NCI-H2196 treated with DMSO at 0.1 percent for 48 hours (cell line): ENCODE data around the gene FBN1.

Experiments used
- DNase-seq: peaks from one replicate; lab custom pipeline; 2025; ENCODE audit not compliant: unreplicated experiment; lab: John Stamatoyannopoulos, UW

FBN1 gene

DNA sequence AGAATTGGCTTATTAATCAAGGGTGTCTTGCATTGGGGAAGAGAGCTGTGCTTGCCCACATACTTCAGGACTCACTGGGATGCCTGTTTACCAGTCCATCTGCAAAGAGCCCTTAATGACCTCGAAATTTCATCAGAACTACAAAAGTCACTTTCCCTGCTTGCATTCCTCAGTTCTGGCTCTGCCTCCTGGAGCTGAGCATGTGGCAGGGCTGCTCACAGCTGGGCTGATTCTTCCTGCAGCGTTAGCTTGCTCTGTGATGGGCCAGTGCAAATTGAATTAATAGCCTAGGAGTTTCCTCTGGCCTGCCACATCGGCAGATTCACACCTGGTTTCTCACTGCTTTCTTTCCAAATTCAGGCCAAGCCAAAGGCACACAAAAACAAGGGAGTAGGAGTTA is 205.4 kb downstream of the FBN1 start:
- no peak for DNase-seq

- DNase-seq: no peak
Observed at GRCh38 chr15:48437178-48437577, 208.3 kb downstream of the FBN1 start.

DNA sequence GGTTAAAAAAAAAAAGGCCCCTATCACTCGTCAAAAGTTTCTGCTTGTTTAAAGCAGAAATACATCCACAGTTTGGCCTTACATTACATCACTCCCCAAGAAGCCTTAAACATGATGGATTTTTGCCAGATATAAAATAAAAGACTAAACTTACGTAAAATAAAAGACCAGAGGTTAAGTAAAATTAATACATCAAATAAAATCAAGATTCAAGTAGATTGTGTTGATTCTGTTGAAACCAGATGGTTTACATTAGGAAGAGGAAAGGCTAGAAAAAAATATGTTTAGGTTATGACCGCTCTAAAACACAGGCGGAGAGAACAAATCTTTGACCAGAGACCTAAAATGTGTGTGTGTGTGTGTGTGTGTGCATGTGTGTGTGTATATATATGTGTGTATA is 210.2 kb downstream of the FBN1 start:
- no peak for DNase-seq

GRCh38 chr15:48433226-48433886 is 212.2 kb downstream of the FBN1 start:
- no peak for DNase-seq

DNA sequence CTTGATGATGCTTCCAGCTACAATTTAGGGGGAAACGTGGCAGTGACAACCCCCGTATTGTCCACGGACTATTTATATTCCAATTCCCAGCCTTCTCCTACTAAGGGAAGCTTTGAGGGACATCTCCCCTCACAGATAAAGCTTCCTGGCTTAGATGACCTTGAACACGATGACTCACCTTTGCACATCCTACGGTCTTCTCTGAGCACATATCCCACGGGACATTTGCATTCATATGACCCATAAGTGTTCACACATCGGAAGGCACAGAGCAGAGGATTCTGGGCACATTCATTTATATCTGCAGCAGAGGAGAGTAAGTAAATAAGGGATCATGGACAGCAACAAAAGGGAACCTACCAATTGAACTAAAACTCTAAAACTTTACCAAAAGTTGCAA is 212.8 kb downstream of the FBN1 start:
- DNase-seq: no peak

DNA sequence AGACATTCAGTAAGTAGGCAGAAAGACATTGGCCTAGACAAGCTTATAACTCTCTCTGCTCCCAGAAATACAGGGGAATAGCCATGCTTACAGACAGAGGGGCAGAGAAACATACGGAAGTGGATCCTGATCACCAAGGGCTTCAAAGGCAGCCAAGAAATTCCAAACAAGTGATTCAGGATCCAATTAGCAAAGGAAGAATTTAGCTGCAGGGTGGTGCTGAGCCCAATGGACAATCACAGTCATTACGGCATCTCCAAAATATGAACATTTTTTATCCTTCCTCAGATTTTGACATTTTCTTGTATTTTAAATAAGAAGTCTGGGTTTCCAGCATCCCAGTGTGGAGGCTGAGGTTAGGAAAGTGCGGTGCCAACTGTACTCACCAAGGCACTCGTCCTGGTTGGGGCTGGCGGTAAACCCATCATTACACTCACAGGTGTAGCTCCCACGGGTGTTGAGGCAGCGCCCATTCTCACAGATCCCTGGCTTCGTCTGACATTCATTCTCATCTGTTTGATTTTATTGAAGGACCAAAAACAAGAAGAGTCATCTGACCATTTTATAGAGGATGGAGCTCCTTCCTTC is 217.5 kb downstream of the FBN1 start:
- no peak for DNase-seq

DNA sequence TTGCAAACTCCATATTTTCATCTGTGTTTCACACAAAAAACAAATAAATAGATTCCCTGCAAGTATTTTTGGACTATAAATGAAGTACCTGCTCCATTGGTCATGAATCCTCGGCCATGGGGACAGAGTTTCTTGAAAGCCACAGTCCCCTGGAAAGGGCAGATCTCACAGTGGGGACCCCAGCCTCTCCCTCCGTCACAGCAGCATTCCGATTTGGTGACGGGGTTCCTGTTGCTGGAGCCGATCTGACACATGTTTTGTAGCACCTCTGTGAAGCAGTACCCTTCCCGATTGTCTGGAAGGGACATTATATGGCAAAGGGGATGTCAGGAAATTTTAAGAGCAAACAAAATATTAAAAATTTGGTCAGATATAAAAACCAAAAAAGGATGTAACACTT is 218.0 kb downstream of the FBN1 start:
- DNase-seq: no peak

GRCh38 chr15:48426941-48427340 is 218.6 kb downstream of the FBN1 start:
- no peak for DNase-seq

DNA sequence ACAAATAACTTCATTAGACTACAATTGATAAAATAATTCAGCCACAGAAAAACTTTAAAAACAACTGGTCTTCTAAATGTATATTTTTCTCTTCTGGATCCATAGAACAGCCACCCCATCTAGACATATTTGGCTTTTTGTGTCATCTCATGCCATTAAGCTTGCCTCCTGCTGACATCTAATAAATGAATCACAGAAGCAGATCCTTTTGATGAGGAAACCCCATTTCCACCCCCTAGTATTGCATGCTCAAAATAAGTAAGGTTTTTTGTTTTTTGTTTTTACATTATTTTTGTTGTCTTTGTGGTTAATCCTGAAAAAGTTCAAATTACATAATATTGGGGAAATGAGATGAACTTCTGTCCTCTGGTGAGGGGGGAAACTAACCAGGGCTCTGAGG is 219.5 kb downstream of the FBN1 start:
- no peak for DNase-seq

DNA sequence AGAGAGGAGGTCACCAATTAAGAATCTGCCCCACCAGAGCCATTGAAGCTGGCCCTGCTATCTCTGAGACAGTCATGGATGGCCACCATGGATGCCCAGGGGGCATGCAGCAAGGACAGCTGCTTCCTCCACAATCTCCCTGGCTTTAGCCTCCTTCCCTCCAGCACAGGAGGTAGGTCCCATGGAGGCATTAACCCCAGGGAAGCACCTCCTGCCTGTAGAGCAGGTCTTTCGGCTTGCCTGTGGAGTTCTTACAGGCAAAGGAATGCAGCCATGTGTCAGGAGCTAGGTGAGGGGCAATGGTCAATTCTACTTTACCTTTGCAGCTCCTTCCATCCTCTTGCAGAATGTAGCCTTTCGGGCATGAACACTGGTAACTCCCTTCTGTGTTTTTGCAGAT is 220.5 kb downstream of the FBN1 start:
- no peak for DNase-seq

DNA sequence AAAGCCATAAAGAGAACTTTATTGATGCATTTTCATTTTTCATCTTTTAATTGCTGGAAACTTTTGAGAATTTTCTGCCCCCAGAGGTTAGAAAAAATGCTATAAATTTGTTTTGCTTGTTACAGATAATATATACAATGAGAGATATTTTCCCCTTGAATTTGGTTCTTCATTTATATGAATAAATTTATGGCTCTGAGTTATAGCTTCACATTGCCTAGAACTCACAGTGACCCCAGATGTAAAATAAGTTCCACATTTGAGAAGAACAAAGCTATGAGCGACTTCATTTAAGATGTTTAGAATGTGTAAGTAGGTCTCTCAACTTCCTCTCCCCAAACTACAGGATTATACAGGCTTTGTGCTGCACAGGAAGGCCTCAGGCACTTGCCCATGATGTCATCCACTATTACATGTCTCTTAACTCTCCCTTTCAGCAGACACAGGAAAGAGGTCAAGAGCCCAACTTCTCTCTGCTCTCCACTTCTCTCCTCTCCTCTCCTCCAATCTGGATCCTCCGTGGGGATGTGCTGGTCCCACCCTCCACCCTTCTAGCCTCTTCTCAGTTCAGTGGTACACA is 221.5 kb downstream of the FBN1 start:
- DNase-seq: no peak

DNA sequence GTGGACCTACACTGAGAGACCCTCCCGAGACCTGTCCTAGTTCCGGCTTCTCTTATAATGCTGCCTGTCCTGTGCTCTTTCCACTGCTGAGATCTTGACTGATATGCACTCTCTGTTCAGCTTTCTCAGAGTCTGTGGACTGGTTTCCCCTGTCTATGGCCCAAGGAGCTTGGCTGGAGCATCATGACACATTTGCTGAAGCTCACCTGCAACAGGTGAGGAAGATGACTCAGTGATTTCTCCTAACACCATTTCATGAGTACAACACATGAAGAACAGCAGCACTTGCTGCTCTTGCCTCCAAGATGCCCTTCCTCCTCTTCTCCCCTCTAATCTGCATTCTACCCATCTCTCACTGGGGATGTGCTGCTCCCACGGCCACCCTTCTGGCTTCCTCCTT is 222.2 kb downstream of the FBN1 start:
- DNase-seq: no peak

- DNase-seq: no peak
Observed at GRCh38 chr15:48422401-48422800, 223.1 kb downstream of the FBN1 start.

DNA sequence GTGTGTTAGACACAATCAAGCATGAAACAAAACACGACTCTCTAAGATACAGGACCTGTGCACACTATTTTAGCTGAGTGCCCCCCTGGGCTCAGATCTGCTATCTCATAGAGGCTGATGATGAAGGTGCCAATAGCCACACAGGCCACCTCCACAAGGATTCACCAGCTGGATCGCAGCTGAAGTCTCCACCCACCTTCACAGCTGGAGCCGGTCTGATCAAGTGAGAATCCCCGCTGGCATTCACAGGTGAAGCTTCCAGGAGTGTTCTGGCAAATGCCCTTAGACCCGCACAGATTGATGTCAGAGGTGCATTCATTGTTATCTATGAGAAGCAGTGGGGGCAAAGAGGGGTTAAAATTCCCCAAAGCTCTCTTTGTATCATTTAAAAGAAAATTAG is 224.1 kb downstream of the FBN1 start:
- no peak for DNase-seq

- DNase-seq: no peak
Observed at GRCh38 chr15:48419896-48420295, 225.6 kb downstream of the FBN1 start.

GRCh38 chr15:48418343-48418742 is 227.2 kb downstream of the FBN1 start:
- no peak for DNase-seq

GRCh38 chr15:48416301-48416700 is 229.2 kb downstream of the FBN1 start:
- no peak for DNase-seq

GRCh38 chr15:48415036-48415886 is 230.2 kb downstream of the FBN1 start:
- DNase-seq: no peak

DNA sequence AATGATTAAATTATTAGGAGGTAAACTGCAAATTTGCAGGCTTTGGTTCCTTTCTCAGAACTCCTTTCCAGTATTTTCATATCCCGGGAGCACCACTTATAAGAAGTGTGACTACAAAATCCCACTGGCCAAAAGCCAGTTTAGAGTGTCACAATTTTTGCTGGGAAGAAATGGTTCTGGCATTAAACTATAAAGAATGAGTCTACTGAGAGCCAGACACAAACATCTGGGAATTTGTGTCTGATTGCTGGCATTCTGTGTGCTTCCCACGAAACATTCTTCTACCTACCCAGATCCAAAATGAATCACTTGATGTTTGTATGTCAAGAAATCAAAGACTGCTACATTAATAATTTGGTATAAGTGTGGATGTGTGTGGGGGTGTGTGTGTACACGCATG is 231.5 kb downstream of the FBN1 start:
- DNase-seq: no peak

GRCh38 chr15:48413304-48413703 is 232.2 kb downstream of the FBN1 start:
- DNase-seq: no peak

DNA sequence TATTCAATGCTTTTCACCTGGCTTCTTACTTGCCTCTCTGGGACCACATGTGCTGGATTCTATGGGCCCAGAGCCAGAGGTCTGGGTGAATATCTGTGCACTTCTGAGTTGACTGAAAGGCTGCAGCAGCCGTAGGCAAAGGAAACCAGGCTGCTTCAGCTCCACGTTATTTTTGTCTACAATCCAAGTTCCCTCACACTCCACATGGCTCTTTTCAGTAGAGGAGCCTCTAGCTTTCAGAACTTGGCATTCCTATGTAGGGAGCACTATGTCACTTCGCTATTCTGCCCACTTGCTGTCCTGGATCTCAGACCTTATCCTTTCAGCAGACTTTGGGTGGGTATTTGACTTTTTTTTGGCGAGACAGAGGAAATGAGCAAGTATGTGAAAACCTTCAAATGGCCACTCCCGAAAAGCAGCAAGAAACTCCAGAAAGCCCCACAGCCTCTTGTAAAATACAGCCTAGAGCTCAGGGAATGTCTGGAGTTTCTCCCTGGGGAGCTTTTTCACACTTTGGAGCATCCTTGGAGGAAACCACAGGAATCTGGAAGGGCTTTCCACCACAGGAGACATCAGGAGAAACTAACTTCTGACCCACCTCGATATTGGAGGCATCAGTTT is 233.4 kb downstream of the FBN1 start:
- no peak for DNase-seq
